Measurements from ENCODE around the gene CIB4. TPM values are rescaled to one million over a fixed set of nuclear protein-coding genes. Genes with fewer than 3 reads are reported as not detected.
A peak's percentile ranks its signal among the peaks of the same experiment; 100 is the strongest.

CIB4 gene
- total and polyA plus RNA-seq, 2 donors from 2014 or later = not detected

GRCh38 chr2:26640331-26640745, 828 bp downstream of the CIB4 start:
- peaks cover 0 to 10% (median 8%) of the 10 kb centered on the region in 3 donors for H3K4me1 ChIP-seq (ENCODE audit: control insufficient read depth in 2 of 3, insufficient read depth in 2 of 3, low read depth in 1 of 3, low read length in 3 of 3)
- DNase-seq = peak; percentile 37 to 82 (median 61)
- H3K4me3 ChIP-seq (ENCODE audit: low read length in 3 of 3) = no peak overlapping the region
- H3K9ac ChIP-seq (ENCODE audit: low read length in 3 of 3) = no peak overlapping the region
- no peak for TF ChIP-seq CTCF (IDR thresholded peaks at IDR 0.05; ENCODE audit: borderline replicate concordance, extremely low read depth, insufficient read depth)
- FAIRE-seq = no peak
- no peaks in the 10 kb centered on the region for H3K27me3 ChIP-seq (ENCODE audit: control insufficient read depth, insufficient read depth, low read length)
- intact Hi-C loops (cut with DNase I) = no loop called here
- H3K36me3 ChIP-seq (ENCODE audit: control insufficient read depth in 2 of 3, insufficient read depth in 3 of 3, low read length in 3 of 3) = no peaks in the 10 kb centered on the region
- H3K9me3 ChIP-seq (ENCODE audit: control insufficient read depth in 2 of 3, insufficient read depth in 1 of 3, low read length in 3 of 3) = no peaks in the 10 kb centered on the region
- H3K27ac ChIP-seq (ENCODE audit: low read depth in 2 of 2, low read length in 2 of 2) = no peak overlapping the region

- Histone ChIP-seq H3K27ac (ENCODE audit: low read depth in 2 of 2, low read length in 2 of 2) (no peak overlapping the region), H3K9me3 (ENCODE audit: control insufficient read depth in 2 of 3, insufficient read depth in 1 of 3, low read length in 3 of 3) (no peaks in the 10 kb centered on the region), H3K36me3 (ENCODE audit: control insufficient read depth in 2 of 3, insufficient read depth in 3 of 3, low read length in 3 of 3) (no peaks in the 10 kb centered on the region), H3K9ac (ENCODE audit: low read length in 3 of 3) (no peak overlapping the region), H3K4me3 (ENCODE audit: low read length in 3 of 3) (no peak overlapping the region), H3K4me1 (ENCODE audit: control insufficient read depth in 2 of 3, insufficient read depth in 2 of 3, low read depth in 1 of 3, low read length in 3 of 3) (peaks cover 0 to 10% (median 8%) of the 10 kb centered on the region in 3 donors), H3K27me3 (ENCODE audit: control insufficient read depth, insufficient read depth, low read length) (no peaks in the 10 kb centered on the region)
- DNase-seq = peak in 1 of 5 donors; percentile 37
- intact Hi-C loops (cut with DNase I) = no loop called here
- no peak for FAIRE-seq
- TF ChIP-seq CTCF (IDR thresholded peaks at IDR 0.05; ENCODE audit: borderline replicate concordance, extremely low read depth, insufficient read depth) = no peak
Observed at GRCh38 chr2:26639685-26640243, 1.4 kb downstream of the CIB4 start.

- FAIRE-seq = no peak
Observed at GRCh38 chr2:26637811-26638310, 3.3 kb downstream of the CIB4 start.

More at GRCh38 chr2:26637811-26638310, 3.3 kb downstream of the CIB4 start:
- Histone ChIP-seq H3K27me3 (ENCODE audit: control insufficient read depth, insufficient read depth, low read length) (no peaks in the 10 kb centered on the region), H3K36me3 (ENCODE audit: control insufficient read depth in 2 of 3, insufficient read depth in 3 of 3, low read length in 3 of 3) (no peaks in the 10 kb centered on the region), H3K27ac (ENCODE audit: low read depth in 2 of 2, low read length in 2 of 2) (no peak overlapping the region), H3K9ac (ENCODE audit: low read length in 3 of 3) (no peak overlapping the region), H3K9me3 (ENCODE audit: control insufficient read depth in 2 of 3, insufficient read depth in 1 of 3, low read length in 3 of 3) (no peaks in the 10 kb centered on the region), H3K4me3 (ENCODE audit: low read length in 3 of 3) (no peak overlapping the region), H3K4me1 (ENCODE audit: control insufficient read depth in 2 of 3, insufficient read depth in 2 of 3, low read depth in 1 of 3, low read length in 3 of 3) (peaks cover 0 to 10% (median 8%) of the 10 kb centered on the region in 3 donors)
- intact Hi-C loops (cut with DNase I) = no loop called here
- TF ChIP-seq CTCF (IDR thresholded peaks at IDR 0.05; ENCODE audit: borderline replicate concordance, extremely low read depth, insufficient read depth) = no peak
- peak in 2 of 5 donors; percentile 24 to 36 for DNase-seq
